Measurements from ENCODE around the gene CCL23. TPM values are rescaled to one million over a fixed set of nuclear protein-coding genes. Genes with fewer than 3 reads are reported as not detected.

Gene CCL23
- total and polyA plus RNA-seq, 2 experiments from 2014 or later, result not detected

- Histone ChIP-seq H3K9me3 (ENCODE audit: low read depth) (no peaks in the 10 kb centered on the region), H3K27ac (no peak overlapping the region), H3K27me3 (no peaks in the 10 kb centered on the region), H3K4me1 (ENCODE audit: low read depth) (peaks cover 7% of the 10 kb centered on the region), H3K36me3 (no peaks in the 10 kb centered on the region), H3K4me3 (no peak overlapping the region)
- no peak for TF ChIP-seq CTCF (IDR thresholded peaks at IDR 0.05; ENCODE audit: low read depth, low read length)
- no peak for DNase-seq (ENCODE audit: low read depth in 1 of 2, low spot score in 1 of 2)
These were observed 40.1 kb upstream of the CCL23 start for GRCh38 chr17:36057911-36058310.

DNA sequence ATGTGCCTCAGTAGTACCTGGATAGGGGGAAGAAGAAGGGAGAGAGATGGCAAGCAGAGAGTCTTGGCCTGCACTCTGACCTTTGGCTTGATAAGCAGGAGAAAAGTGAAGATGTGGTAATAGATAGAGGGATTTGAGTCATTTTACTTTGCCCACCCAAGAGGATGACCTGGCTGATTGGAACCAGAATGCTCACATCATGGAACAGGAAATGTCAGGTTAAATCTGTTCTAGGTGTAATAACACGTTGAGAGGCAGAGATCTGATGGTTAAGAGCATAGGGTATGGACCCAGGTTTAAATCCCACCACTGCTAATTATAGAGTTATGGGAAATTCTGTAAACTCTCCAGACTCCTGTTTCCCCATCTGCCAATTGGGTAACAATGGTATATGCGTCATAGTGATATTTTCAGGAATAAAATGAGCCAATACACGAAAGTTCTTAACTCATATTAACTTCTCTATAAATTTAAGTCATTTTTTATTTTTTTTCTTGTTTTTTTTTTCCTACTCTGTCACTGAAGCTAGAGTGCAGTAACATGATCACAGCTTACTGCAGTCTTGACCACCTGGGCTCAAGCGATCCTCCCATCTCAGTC is 38.2 kb upstream of the CCL23 start:
- Histone ChIP-seq H3K27me3 (no peaks in the 10 kb centered on the region), H3K4me3 (no peak overlapping the region), H3K9me3 (ENCODE audit: low read depth) (no peaks in the 10 kb centered on the region), H3K27ac (no peak overlapping the region), H3K4me1 (ENCODE audit: low read depth) (peaks cover 7% of the 10 kb centered on the region), H3K36me3 (no peaks in the 10 kb centered on the region)
- no peak for DNase-seq (ENCODE audit: low read depth in 1 of 2, low spot score in 1 of 2)
- TF ChIP-seq CTCF (IDR thresholded peaks at IDR 0.05; ENCODE audit: low read depth, low read length), result no peak

GRCh38 chr17:36055171-36055570 is 37.4 kb upstream of the CCL23 start:
- Histone ChIP-seq H3K4me3 (no peak overlapping the region), H3K27ac (no peak overlapping the region), H3K36me3 (no peaks in the 10 kb centered on the region), H3K4me1 (ENCODE audit: low read depth) (peaks cover 7% of the 10 kb centered on the region), H3K9me3 (ENCODE audit: low read depth) (no peaks in the 10 kb centered on the region), H3K27me3 (no peaks in the 10 kb centered on the region)
- no peak for TF ChIP-seq CTCF (IDR thresholded peaks at IDR 0.05; ENCODE audit: low read depth, low read length)
- no peak for DNase-seq (ENCODE audit: low read depth in 1 of 2, low spot score in 1 of 2)

GRCh38 chr17:36049643-36050042 is 31.9 kb upstream of the CCL23 start:
- TF ChIP-seq CTCF (IDR thresholded peaks at IDR 0.05; ENCODE audit: low read depth, low read length), result no peak
- no peaks in the 10 kb centered on the region for H3K36me3 ChIP-seq
- no peaks in the 10 kb centered on the region for H3K9me3 ChIP-seq (ENCODE audit: low read depth)
- H3K27me3 ChIP-seq, result no peaks in the 10 kb centered on the region
- DNase-seq (ENCODE audit: low read depth in 1 of 2, low spot score in 1 of 2), result no peak
- no peak overlapping the region for H3K27ac ChIP-seq
- no peak overlapping the region for H3K4me3 ChIP-seq
- H3K4me1 ChIP-seq (ENCODE audit: low read depth), result no peaks in the 10 kb centered on the region

GRCh38 chr17:36048066-36048465 is 30.3 kb upstream of the CCL23 start:
- TF ChIP-seq CTCF (IDR thresholded peaks at IDR 0.05; ENCODE audit: low read depth, low read length), result no peak
- Histone ChIP-seq H3K9me3 (ENCODE audit: low read depth) (no peaks in the 10 kb centered on the region), H3K4me3 (no peak overlapping the region), H3K27ac (no peak overlapping the region), H3K4me1 (ENCODE audit: low read depth) (no peaks in the 10 kb centered on the region), H3K27me3 (no peaks in the 10 kb centered on the region), H3K36me3 (no peaks in the 10 kb centered on the region)
- DNase-seq (ENCODE audit: low read depth in 1 of 2, low spot score in 1 of 2), result no peak

Data from cardiac muscle cell (in vitro differentiated cells and primary cell).